CD4-positive, alpha-beta T cell (primary cell): ENCODE data around the gene PCDHAC2. TPM values are rescaled to one million over a fixed set of nuclear protein-coding genes. Genes with fewer than 3 reads are reported as not detected.

ENCODE experiments used
- ATAC-seq: fragments of 200-7000 bp; cut with Tn5 transposase; one replicate; pipeline ENCODE4 v1.10.0; 2022; ENCODE audit warnings: mild to moderate bottlenecking; ENCODE audit not compliant: poor library complexity
- CTCF ChIA-PET: fragments of 350-600 bp; sonication (Branson Sonifier 250); formaldehyde crosslinking; loops from one replicate; lab custom pipeline; 2021; ENCODE audit warnings: antibody characterized with exemption, inconsistent platforms; lab: Charles Lee
- POLR2A ChIA-PET: fragments of 350-600 bp; sonication (Branson Sonifier 250); formaldehyde crosslinking; loops from one replicate; lab custom pipeline; 2021; ENCODE audit warnings: antibody characterized with exemption, inconsistent platforms; lab: Charles Lee
- DNase-seq, 14 experiments: peaks; one replicate each; pipeline ENCODE4 v3.0.0-alpha.2; 2013 to 2020; ENCODE audit warnings: mixed read lengths in 2 of 14
- H3K27ac ChIP-seq, 2 donors: one replicate each; pipeline versions ENCODE4 v1.5.1 to v1.7.0; 2013; ENCODE audit warnings: low read length in 2 of 2, low read depth in 1 of 2, mild to moderate bottlenecking in 1 of 2
- H3K27me3 ChIP-seq, 2 experiments: 1 replicate in 1 of 2; 2 replicates in 1 of 2; pipeline versions ENCODE4 v1.6.1 to v1.7.0; 2013; ENCODE audit warnings: low read length in 2 of 2, control low read depth in 1 of 2, mild to moderate bottlenecking in 1 of 2, moderate library complexity in 1 of 2; ENCODE audit not compliant: insufficient read depth in 2 of 2, control insufficient read depth in 1 of 2
- H3K36me3 ChIP-seq: one replicate; pipeline ENCODE4 v1.6.1; 2013; ENCODE audit warnings: low read length, control low read depth; ENCODE audit not compliant: insufficient read depth
- H3K4me1 ChIP-seq: one replicate; pipeline ENCODE4 v1.6.1; 2013; ENCODE audit warnings: low read length, control low read depth; ENCODE audit not compliant: insufficient read depth
- H3K4me3 ChIP-seq: one replicate; pipeline ENCODE4 v1.5.1; 2013; ENCODE audit warnings: mild to moderate bottlenecking, low read length, moderate library complexity
- H3K9me3 ChIP-seq, 2 experiments: 1 replicate in 1 of 2; 2 replicates in 1 of 2; pipeline versions ENCODE4 v1.6.1 to v1.7.0; 2013; ENCODE audit warnings: low read length in 2 of 2, mild to moderate bottlenecking in 2 of 2, control low read depth in 1 of 2, moderate library complexity in 1 of 2; ENCODE audit not compliant: control insufficient read depth in 1 of 2, insufficient read depth in 1 of 2
- H3K27ac Mint-ChIP-seq: one replicate; pipeline ENCODE4 v1.8.0; 2020; ENCODE audit warnings: mixed read lengths
- H3K27me3 Mint-ChIP-seq: one replicate; pipeline ENCODE4 v1.8.0; 2021; ENCODE audit warnings: mixed read lengths
- H3K36me3 Mint-ChIP-seq: one replicate; pipeline ENCODE4 v1.8.0; 2021; ENCODE audit warnings: low read depth, mixed read lengths
- H3K4me1 Mint-ChIP-seq: one replicate; pipeline ENCODE4 v1.8.0; 2021; ENCODE audit warnings: low read depth, mixed read lengths
- H3K4me3 Mint-ChIP-seq: one replicate; pipeline ENCODE4 v1.8.0; 2020; ENCODE audit warnings: mild to moderate bottlenecking, mixed read lengths
- H3K9me3 Mint-ChIP-seq: one replicate; pipeline ENCODE4 v1.8.0; 2020; ENCODE audit warnings: mixed read lengths
- CTCF ChIP-seq: fragments of 200-600 bp; IDR thresholded peaks from one replicate; pipeline ENCODE4 v1.8.0; 2022; ENCODE audit warnings: antibody characterized with exemption, mild to moderate bottlenecking
- intact Hi-C, 2 experiments: fragments of 100-400 bp; cut with DNase I in 1 of 2; cut with micrococcal nuclease in 1 of 2; formaldehyde crosslinking; loops; one replicate each; pipeline versions ENCODE4 v1.15.1 to v1.9.0; 2023 to 2025; cut with DNase I, micrococcal nuclease
- polyA plus RNA-seq, 2 donors: library from polyadenylated mRNA; unstranded; fragments of 120-200 nt; gene quantifications; one replicate each; pipeline ENCODE4 v1.2.1, GENCODE V29; 2013
- total RNA-seq, 174 experiments: library from RNA in 2 of 174; stranded (reverse) in 2 of 174; gene quantifications; one replicate each; pipeline ENCODE4 v1.2.3 and lab custom pipeline; 2021 to 2026

Gene PCDHAC2
- not detected for total RNA-seq
- not detected for polyA plus RNA-seq (2013, experiment 1 of 2)
- polyA plus RNA-seq (2013, experiment 2 of 2), result 0.03 TPM
- 0 to 0.16 (median 0) reads per million in 172 experiments for total RNA-seq (lab: John Stamatoyannopoulos, UW)

GRCh38 chr5:140966293-140967225 is at the start of gene PCDHAC2:
Gene PCDHAC2 (plus strand): TSS chr5:140966476. CDS start chr5:140966767, 291 bp downstream.
- Mint-ChIP-seq H3K27ac (no peak within 1 kb of the TSS), H3K27me3 (peaks cover 72% of the 10 kb centered on the region), H3K4me1 (no peaks in the 10 kb centered on the region), H3K4me3 (no peak within 1 kb of the TSS), H3K36me3 (no peaks in the 10 kb centered on the region), H3K9me3 (peaks cover 2% of the 10 kb centered on the region)
- H3K27me3 ChIP-seq, result peaks cover 20 to 24% of the 10 kb centered on the region in 2 experiments
- H3K9me3 ChIP-seq, result peaks cover 0 to 20% of the 10 kb centered on the region in 2 experiments
- DNase-seq (no peak), ATAC-seq (no peak)
- no peaks in the 10 kb centered on the region for H3K4me1 ChIP-seq
- no peaks in the 10 kb centered on the region for H3K36me3 ChIP-seq
- intact Hi-C loops, result no loop called here
- no peak within 1 kb of the TSS for H3K27ac ChIP-seq
- ChIA-PET POLR2A (no interaction called here), CTCF (no interaction called here)
- no peak for TF ChIP-seq CTCF
- no peak within 1 kb of the TSS for H3K4me3 ChIP-seq

- CTCF ChIA-PET, result no interaction called here
- Mint-ChIP-seq H3K27me3 (peaks cover 64% of the 10 kb centered on the region), H3K4me1 (peaks cover 10% of the 10 kb centered on the region), H3K27ac (no peak overlapping the region), H3K4me3 (no peak overlapping the region), H3K36me3 (no peaks in the 10 kb centered on the region), H3K9me3 (no peaks in the 10 kb centered on the region)
- no peak for TF ChIP-seq CTCF
- POLR2A ChIA-PET, result no interaction called here
- Histone ChIP-seq H3K4me1 (peaks cover 20% of the 10 kb centered on the region), H3K27ac (no peak overlapping the region), H3K36me3 (no peaks in the 10 kb centered on the region), H3K9me3 (peaks cover 0 to 31% of the 10 kb centered on the region in 2 experiments), H3K4me3 (no peak overlapping the region), H3K27me3 (peaks cover 28 to 38% of the 10 kb centered on the region in 2 experiments)
- intact Hi-C loops, result no loop called here
- DNase-seq, result no peak
- no peak for ATAC-seq
These were observed 42.7 kb upstream of the PCDHAC2 start for GRCh38 chr5:140923601-140924000.

GRCh38 chr5:140925806-140926442 is 40.4 kb upstream of the PCDHAC2 start, which contains the start of gene PCDHAC1:
Gene PCDHAC1 (plus strand): TSS chr5:140926299. CDS start chr5:140926893, 594 bp downstream.
- TF ChIP-seq CTCF, result no peak
- DNase-seq (no peak), ATAC-seq (no peak)
- peak within 1 kb of the TSS; percentile 41 for H3K4me3 ChIP-seq
- Mint-ChIP-seq H3K4me1 (peaks cover 10% of the 10 kb centered on the region), H3K27me3 (peaks cover 79% of the 10 kb centered on the region), H3K36me3 (no peaks in the 10 kb centered on the region), H3K4me3 (peak within 1 kb of the TSS; percentile 62), H3K27ac (no peak within 1 kb of the TSS), H3K9me3 (no peaks in the 10 kb centered on the region)
- H3K27me3 ChIP-seq, result peaks cover 35 to 45% of the 10 kb centered on the region in 2 experiments
- H3K27ac ChIP-seq, result no peak within 1 kb of the TSS
- H3K4me1 ChIP-seq, result peaks cover 20% of the 10 kb centered on the region
- ChIA-PET POLR2A (no interaction called here), CTCF (no interaction called here)
- intact Hi-C loops, result no loop called here
- peaks cover 0 to 27% of the 10 kb centered on the region in 2 experiments for H3K9me3 ChIP-seq
- no peaks in the 10 kb centered on the region for H3K36me3 ChIP-seq
